Smooth muscle cell (in vitro differentiated cells): Measurements from ENCODE around the gene DISP2. TPM values are rescaled to one million over a fixed set of nuclear protein-coding genes. Genes with fewer than 3 reads are reported as not detected.

Source experiments
- DNase-seq: peaks from one replicate; lab custom pipeline; 2025; ENCODE audit not compliant: unreplicated experiment; lab: John Stamatoyannopoulos, UW
- H2AFZ ChIP-seq: fragments of 200-600 bp; sonication (generic); 2 replicates; pipeline ENCODE4 v1.6.0; 2016; ENCODE audit warnings: antibody characterized with exemption, low read depth, mild to moderate bottlenecking
- H3F3A ChIP-seq: fragments of 200-600 bp; sonication (generic); 2 replicates; pipeline ENCODE4 v1.6.0; 2017; ENCODE audit warnings: antibody characterized with exemption, low read depth
- H3K27ac ChIP-seq: fragments of 200-600 bp; sonication (generic); 2 replicates; pipeline ENCODE4 v1.5.1; 2016; ENCODE audit warnings: low read depth, mild to moderate bottlenecking
- H3K27me3 ChIP-seq: fragments of 200-600 bp; sonication (generic); 2 replicates; pipeline ENCODE4 v1.6.1; 2016; ENCODE audit warnings: low read depth, mild to moderate bottlenecking
- H3K36me3 ChIP-seq: fragments of 200-600 bp; sonication (generic); 2 replicates; pipeline ENCODE4 v1.5.1; 2016; ENCODE audit warnings: low read depth
- H3K4me1 ChIP-seq: fragments of 200-600 bp; sonication (generic); 2 replicates; pipeline ENCODE4 v1.5.1; 2016; ENCODE audit warnings: low read depth
- H3K4me2 ChIP-seq: fragments of 200-600 bp; sonication (generic); 2 replicates; pipeline ENCODE4 v1.6.0; 2016; ENCODE audit warnings: mild to moderate bottlenecking
- H3K4me3 ChIP-seq: fragments of 200-600 bp; sonication (generic); 2 replicates; pipeline ENCODE4 v1.5.1; 2016; ENCODE audit warnings: mild to moderate bottlenecking
- H3K79me2 ChIP-seq: fragments of 200-600 bp; sonication (generic); 2 replicates; pipeline ENCODE4 v1.6.0; 2016; ENCODE audit warnings: low read depth, mild to moderate bottlenecking
- H3K9ac ChIP-seq: fragments of 200-600 bp; sonication (generic); 2 replicates; pipeline ENCODE4 v1.6.0; 2016; ENCODE audit warnings: low read depth
- H3K9me3 ChIP-seq: fragments of 200-600 bp; sonication (generic); replicated peaks from 2 replicates; pipeline ENCODE4 v1.5.1; 2016; ENCODE audit warnings: low read depth
- H4K20me1 ChIP-seq: fragments of 200-600 bp; sonication (generic); 2 replicates; pipeline ENCODE4 v1.6.0; 2016; ENCODE audit warnings: low read depth
- WGBS: methylation state at CpG from one replicate; pipeline ENCODE4 v1.1.7; 2016; ENCODE audit warnings: low lambda C conversion rate; 5-methylcytosine and 5-hydroxymethylcytosine counted together
- polyA plus RNA-seq: library from polyadenylated mRNA; unstranded; fragments of >200 nt; fragmentation: Nextera tagmentation; extraction: Ambion mirVana; gene quantifications from 2 replicates; pipeline ENCODE4 v1.2.1, GENCODE V29; 2016
- total RNA-seq: library from RNA; depleted of rRNA; stranded (reverse); fragments of >200 nt; gene quantifications from 2 replicates; pipeline ENCODE4 v1.2.3, GENCODE V29; 2014
- TF ChIP-seq, protein P1 (sequence below): fragments of 200-600 bp; sonication (generic); IDR thresholded peaks from 2 replicates; pipeline ENCODE4 v1.5.1; 2017; ENCODE audit warnings: borderline replicate concordance, mild to moderate bottlenecking, antibody characterized with exemption; ENCODE audit not compliant: insufficient read depth, poor library complexity, severe bottlenecking

DISP2 gene
- total and polyA plus RNA-seq, 2 experiments from 2014 or later = 0.46 to 0.58 TPM

DNA sequence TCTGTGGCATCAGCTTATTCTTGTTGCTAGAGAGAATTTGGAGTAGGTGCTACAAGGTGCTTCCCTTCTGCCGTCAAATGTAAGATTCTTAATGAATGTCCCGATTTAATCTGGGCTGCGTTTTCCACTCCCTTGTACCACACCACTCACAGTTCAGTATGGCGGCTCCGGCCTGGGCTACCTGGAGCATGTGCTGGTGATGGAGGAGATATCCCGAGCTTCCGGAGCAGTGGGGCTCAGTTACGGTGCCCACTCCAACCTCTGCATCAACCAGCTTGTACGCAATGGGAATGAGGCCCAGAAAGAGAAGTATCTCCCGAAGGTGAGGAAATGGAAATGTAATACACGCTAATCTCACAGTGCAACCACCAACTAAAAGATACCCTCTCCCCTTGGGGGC is 52.5 kb downstream of the DISP2 start:
- peaks cover 12% of the 10 kb centered on the region for H3K79me2 ChIP-seq
- H3K4me2 ChIP-seq = no peak overlapping the region
- H2AFZ ChIP-seq = no peak overlapping the region
- peaks cover 13% of the 10 kb centered on the region for H3K4me1 ChIP-seq
- H3K27me3 ChIP-seq = no peaks in the 10 kb centered on the region
- 97% methylated on average over 11 of the region's 11 CpGs for WGBS
- no peak overlapping the region for H3K4me3 ChIP-seq
- no peaks in the 10 kb centered on the region for H3F3A ChIP-seq
- H4K20me1 ChIP-seq = no peaks in the 10 kb centered on the region
- peaks cover 4% of the 10 kb centered on the region for H3K36me3 ChIP-seq
- TF ChIP-seq, protein P1, sequence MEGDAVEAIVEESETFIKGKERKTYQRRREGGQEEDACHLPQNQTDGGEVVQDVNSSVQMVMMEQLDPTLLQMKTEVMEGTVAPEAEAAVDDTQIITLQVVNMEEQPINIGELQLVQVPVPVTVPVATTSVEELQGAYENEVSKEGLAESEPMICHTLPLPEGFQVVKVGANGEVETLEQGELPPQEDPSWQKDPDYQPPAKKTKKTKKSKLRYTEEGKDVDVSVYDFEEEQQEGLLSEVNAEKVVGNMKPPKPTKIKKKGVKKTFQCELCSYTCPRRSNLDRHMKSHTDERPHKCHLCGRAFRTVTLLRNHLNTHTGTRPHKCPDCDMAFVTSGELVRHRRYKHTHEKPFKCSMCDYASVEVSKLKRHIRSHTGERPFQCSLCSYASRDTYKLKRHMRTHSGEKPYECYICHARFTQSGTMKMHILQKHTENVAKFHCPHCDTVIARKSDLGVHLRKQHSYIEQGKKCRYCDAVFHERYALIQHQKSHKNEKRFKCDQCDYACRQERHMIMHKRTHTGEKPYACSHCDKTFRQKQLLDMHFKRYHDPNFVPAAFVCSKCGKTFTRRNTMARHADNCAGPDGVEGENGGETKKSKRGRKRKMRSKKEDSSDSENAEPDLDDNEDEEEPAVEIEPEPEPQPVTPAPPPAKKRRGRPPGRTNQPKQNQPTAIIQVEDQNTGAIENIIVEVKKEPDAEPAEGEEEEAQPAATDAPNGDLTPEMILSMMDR = no peak
- no peak for DNase-seq
- H3K27ac ChIP-seq = no peak overlapping the region
- no peak overlapping the region for H3K9ac ChIP-seq
- no peaks in the 10 kb centered on the region for H3K9me3 ChIP-seq

DNA sequence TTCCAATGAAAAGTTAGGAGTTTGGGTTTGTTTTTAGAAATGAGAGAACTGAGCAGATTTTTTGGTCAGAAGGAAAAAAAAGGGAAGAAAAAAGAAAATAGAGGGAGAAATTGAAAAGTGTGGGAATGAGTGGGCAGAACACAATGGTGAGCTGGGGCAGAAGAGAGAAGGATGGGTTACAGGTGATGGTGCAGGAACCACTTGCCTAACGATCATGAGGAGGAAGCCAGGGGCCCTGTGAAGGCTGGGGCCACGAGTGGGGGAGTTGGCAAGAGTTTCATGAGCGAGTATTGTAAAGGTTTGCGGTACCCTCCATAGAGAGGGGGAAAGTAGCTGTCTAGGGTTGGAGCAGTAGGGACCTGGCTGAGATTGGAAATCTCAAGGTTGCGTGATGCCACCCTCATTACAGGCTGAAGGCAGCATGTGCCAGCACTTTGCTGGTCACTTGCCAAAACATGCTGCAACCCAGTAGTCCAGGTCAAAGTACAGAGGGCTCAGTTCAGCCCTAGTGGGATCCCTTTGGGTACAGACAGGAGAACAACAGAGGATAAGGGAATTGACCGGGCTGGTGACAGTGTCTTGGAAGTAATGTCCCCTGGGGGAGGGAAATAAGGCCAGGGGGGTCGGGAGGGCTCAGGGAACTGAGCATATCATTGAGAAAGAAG is 54.2 kb downstream of the DISP2 start:
- H3K79me2 ChIP-seq = no peaks in the 10 kb centered on the region
- no peak for DNase-seq
- no peak overlapping the region for H2AFZ ChIP-seq
- H3K4me3 ChIP-seq = no peak overlapping the region
- no peaks in the 10 kb centered on the region for H3K9me3 ChIP-seq
- H3K36me3 ChIP-seq = peaks cover 4% of the 10 kb centered on the region
- H3K9ac ChIP-seq = no peak overlapping the region
- TF ChIP-seq, protein P1 = no peak
- H4K20me1 ChIP-seq = no peaks in the 10 kb centered on the region
- H3K4me2 ChIP-seq = no peak overlapping the region
- H3K27ac ChIP-seq = no peak overlapping the region
- 91% methylated on average over 7 of the region's 7 CpGs for WGBS
- H3F3A ChIP-seq = no peaks in the 10 kb centered on the region
- H3K27me3 ChIP-seq = no peaks in the 10 kb centered on the region
- H3K4me1 ChIP-seq = peaks cover 3% of the 10 kb centered on the region

DNA sequence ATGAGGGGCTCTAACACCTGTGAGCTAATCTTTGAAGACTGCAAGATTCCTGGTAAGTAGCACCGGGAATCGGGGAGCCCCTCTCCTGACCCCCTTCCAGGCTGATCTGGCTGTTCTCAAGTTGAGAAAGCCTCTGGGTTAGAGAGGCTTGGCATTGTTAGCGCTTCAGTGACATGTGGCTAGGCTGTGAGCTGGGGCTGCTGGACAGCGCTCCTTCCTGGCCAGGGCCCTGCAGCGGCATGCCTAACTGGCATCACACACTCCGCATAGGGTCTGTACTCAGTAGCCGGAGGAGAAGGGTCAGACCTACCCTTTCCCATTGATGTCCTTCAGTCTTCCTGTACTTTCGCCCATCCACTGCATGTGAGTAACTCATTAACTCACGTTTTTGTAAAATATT is 55.0 kb downstream of the DISP2 start:
- no peaks in the 10 kb centered on the region for H3K9me3 ChIP-seq
- H3K4me1 ChIP-seq = no peaks in the 10 kb centered on the region
- H3F3A ChIP-seq = no peaks in the 10 kb centered on the region
- WGBS = 96% methylated on average over 9 of the region's 9 CpGs
- peaks cover 4% of the 10 kb centered on the region for H3K36me3 ChIP-seq
- no peak for DNase-seq
- no peak overlapping the region for H3K4me2 ChIP-seq
- no peak overlapping the region for H2AFZ ChIP-seq
- H3K4me3 ChIP-seq = no peak overlapping the region
- no peak overlapping the region for H3K9ac ChIP-seq
- TF ChIP-seq, protein P1 = no peak
- H3K79me2 ChIP-seq = no peaks in the 10 kb centered on the region
- no peak overlapping the region for H3K27ac ChIP-seq
- H4K20me1 ChIP-seq = no peaks in the 10 kb centered on the region
- H3K27me3 ChIP-seq = no peaks in the 10 kb centered on the region

DNA sequence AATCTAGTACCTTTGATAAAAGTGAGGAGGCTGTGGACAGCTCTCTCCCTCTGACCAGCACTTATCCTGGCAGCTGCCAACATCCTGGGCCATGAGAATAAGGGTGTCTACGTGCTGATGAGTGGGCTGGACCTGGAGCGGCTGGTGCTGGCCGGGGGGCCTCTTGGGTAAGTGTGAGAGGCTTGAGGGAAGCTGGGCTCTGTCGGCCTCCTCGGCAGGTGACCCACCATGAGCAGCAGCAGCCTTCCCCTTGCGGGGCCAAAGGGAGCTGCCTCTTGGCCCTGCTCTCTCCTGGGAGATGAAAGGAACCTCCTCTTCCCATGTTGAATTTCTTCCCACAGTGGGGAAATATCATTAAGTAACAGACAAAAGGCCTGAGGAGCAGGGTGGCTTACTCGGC is 56.8 kb downstream of the DISP2 start:
- Histone ChIP-seq H3K9ac (no peak overlapping the region), H3K4me1 (no peaks in the 10 kb centered on the region), H2AFZ (no peak overlapping the region), H3K36me3 (peaks cover 4% of the 10 kb centered on the region), H3K9me3 (no peaks in the 10 kb centered on the region), H3K27ac (no peak overlapping the region), H3F3A (no peaks in the 10 kb centered on the region), H3K4me2 (no peak overlapping the region), H3K27me3 (no peaks in the 10 kb centered on the region), H3K4me3 (no peak overlapping the region), H3K79me2 (no peaks in the 10 kb centered on the region), H4K20me1 (no peaks in the 10 kb centered on the region)
- 95% methylated on average over 7 of the region's 7 CpGs for WGBS
- no peak for DNase-seq
- TF ChIP-seq, protein P1 = no peak
